ENCODE results near the gene METTL15. TPM values are rescaled to one million over a fixed set of nuclear protein-coding genes. Genes with fewer than 3 reads are reported as not detected.
"Not testable (repeated sequence)": the region's sequence is repeated elsewhere in the genome, so short reads cannot be mapped to it uniquely, and the experiment has no call there.

Gene METTL15
- total RNA-seq, 2 experiments from 2014 or later: 15.8 to 16.7 TPM

DNA sequence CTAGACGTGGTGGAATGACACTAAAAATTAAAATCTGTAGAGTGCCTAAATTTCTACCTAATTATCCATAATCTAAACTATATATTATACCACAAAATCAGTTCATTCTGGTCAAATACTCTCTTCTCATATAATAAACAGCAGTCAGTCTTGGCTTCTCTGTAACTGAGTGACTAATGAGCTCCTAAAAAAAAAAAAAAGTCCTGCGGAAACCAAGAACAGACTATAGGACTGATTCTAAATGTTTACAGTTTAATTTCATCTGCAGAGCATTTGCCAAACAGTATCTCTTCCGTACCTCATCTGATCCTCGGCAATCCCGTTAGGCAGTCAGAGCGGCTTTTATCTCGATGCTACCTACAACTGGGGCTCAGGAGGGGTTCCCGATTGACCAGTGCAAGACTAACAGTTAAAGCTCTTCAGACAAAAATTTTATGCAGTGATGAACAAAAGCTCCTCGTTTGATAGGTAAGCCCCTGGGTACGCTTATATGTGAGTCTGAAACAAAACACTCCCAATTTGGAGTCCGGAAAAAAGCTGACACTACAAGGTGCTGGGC lies 918 bp upstream of the METTL15 start:
- CTCF ChIA-PET: no interaction called here
- POLR2A ChIA-PET: interaction anchor here (1.2 kb wide), 1 partner anchor 27 kb away, joined by 4 read pairs; no protein-coding TSS in a partner anchor

DNA sequence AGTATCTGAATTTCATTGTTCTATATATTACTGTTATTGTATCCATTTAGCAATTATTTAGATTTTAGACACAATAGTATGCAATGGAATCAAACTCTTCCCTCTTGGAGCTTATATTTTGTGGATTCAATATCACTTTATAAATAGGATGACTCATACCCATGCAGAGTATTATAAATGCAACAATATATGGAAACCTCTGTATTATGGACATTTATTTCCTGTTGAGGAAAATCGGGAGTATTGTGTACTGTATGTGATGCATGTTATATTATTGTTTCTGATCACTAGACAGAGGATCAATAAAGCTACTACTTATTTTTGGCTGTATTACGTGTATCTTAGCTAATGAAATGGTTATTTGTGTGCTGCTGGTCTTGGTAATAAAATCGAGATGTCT lies 770 bp downstream of the METTL15 start:
- CTCF ChIA-PET: no interaction called here
- POLR2A ChIA-PET: no interaction called here

DNA sequence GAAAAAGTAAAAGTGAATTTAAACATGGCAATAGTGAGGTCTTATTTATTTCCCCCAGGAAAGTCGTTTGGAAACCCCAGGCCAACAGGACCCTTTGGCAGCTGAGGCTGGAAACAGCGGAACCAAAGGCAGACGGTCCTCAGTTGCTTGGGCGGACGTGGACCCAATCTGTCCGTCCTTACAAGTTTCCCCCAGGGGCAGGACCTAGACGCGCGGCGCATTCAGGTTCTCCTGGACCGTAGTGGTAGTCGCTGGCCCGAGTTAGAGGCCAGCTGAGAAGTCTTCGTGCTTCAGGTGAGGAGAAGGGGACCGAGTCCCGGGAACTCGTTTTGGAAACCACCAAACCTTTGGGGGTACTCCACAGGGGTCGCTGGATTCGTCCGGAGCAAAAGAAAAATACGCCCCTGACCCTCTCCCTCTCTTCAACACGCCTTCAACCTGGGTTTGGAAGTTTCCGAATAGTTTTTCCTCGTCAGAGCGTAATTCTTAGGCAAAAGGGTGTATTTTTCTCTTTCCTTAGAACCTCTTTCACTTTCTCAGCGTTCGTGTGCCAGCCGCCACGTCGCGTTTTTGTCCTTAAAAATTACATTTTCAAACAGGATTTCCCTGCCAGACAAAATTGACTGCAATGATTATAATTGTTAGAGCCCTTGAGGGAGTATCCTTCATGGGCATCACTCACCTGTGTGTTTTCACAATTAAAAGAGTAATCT lies 2.1 kb downstream of the METTL15 start:
- ChIA-PET CTCF (no interaction called here), POLR2A (no interaction called here)

DNA sequence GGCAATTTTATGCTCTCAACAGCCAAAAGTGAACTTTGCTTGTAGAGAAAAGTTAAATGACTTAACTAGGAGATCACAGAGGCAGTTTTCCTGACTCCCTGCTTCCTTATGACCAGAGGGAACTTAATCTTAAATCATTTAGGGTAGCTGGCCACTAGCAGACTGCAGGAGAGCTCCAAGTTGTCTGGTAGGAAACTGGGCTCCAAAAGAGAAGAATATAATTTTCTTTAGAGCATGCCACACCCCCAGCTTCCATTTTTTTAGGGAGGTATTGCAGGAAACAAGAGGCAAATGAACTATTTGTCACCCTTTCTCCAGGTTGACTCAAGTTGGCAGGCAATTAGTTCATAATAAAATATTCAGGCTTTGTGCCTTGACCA lies 2.6 kb downstream of the METTL15 start:
- ChIA-PET POLR2A (no interaction called here), CTCF (no interaction called here)

DNA sequence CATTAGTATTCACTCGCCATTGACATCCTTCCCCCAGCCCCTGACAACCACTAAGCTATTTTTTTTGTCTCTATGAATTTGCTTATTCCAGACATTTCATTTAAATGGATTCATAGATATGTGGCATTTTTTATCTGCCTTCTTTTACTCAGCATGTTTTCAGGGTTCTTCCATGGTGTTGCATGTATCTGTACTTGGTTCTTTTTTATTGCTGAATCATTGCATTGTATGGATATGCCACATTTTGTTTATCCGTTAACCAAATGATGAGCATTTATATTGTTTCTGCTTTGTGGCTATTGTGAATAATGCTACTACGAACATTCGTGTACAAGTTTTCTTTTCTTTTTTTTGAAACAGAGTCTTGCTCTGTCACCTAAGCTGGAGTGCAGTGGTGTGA lies 5.9 kb downstream of the METTL15 start:
- CTCF ChIA-PET: interaction anchor here (0.6 kb wide), 1 partner anchor 56 kb away, joined by 4 read pairs; no protein-coding TSS in a partner anchor
- POLR2A ChIA-PET: no interaction called here

DNA sequence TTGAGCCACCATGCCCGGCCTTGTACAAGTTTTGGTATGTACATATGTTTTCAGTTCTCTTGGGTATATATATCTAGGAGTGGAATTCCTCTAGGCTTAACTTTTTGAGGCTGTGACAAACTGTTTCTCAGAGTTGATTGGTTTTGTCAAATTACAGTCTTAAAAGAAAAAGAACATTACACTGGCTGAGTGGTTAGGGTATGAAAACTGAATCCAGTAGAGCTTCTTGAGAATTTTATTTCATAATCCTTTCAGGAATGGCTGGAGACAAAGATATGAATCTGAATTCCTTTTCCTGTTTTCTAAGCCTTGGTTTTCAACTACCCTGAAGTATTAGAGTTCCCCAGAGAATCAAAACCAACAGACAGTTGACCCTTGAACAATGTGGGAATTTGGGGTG lies 6.5 kb downstream of the METTL15 start:
- CTCF ChIA-PET: interaction anchor here (0.6 kb wide), 1 partner anchor 570 kb away, joined by 3 read pairs; no protein-coding TSS in a partner anchor
- POLR2A ChIA-PET: no interaction called here

DNA sequence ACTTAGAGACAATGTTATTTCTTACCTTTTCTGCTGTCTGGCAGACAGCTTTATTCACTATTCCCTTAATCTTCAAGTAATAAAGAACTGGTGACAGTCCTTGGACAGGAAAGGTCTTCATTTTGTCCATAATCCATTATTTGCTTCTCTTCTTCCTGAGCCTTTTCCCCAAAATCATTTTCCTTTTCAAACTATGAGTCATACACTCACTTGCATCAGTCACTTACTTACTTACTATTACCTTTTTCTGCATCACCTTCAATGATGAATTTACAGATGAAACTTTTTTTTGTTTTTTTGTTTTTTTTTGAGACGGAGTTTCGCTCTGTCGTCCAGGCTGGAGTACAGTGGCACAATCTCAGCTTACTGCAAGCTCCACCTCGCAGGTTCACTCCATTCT lies 9.5 kb downstream of the METTL15 start:
- POLR2A ChIA-PET: no interaction called here
- CTCF ChIA-PET: no interaction called here

DNA sequence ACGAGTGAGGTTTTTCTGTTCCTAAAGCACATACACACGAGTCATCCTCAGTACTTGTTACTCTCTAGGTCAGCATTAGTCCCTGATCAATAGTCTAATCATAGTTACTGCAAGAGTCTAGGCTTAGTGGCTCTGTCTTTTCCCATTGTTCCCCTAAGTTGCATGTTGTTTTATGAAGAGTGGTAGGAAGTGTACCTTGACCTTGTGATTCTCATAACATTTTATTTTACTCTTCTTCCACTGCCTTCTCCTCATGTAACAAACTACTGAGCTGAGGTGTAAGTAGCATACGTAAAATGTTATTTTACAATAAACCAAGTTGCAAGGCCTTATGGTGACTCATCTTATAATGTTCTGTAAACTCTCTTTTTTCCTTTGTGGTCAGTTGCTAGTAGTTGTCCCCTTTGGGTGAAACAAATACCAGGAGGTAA lies 15.0 kb downstream of the METTL15 start:
- CTCF ChIA-PET: no interaction called here
- POLR2A ChIA-PET: no interaction called here

DNA sequence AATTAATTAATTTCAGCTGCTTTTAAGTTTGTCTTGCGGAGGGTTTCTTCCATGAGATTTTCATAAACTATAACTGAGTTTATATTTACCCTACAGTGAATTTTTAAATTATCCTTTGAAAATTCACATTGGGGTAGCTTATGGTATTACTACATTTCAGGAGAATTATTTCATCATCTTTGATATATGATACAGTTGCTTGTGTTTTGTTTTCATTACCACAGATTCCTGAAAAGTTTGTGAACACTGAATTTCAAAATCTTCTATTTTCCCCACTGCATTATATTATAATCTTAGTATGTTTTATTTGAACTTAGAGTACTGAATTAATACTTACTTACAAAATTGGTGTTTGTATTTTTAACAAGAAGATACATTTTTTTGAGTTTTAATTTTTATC lies 24.4 kb downstream of the METTL15 start:
- CTCF ChIA-PET: no interaction called here
- POLR2A ChIA-PET: no interaction called here

DNA sequence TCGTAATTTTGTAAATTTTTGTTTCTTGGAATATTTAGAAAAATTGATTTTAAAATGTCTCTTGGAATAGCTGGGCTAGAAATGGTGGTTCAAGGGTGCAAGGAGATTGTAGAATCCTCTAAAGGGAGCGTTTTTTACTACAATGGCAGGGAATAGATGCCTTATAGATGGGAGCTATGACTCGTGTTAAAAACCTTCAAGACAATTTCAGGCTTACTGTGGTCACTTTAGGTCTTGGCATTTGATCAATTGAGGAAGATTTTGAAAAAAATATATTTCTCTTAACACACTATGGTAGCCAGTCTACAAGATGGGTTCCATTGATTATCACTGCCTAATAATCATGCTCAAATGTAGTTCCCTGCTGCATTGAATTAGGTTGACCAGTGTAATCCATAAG lies 25.0 kb downstream of the METTL15 start:
- POLR2A ChIA-PET: no interaction called here
- CTCF ChIA-PET: no interaction called here

DNA sequence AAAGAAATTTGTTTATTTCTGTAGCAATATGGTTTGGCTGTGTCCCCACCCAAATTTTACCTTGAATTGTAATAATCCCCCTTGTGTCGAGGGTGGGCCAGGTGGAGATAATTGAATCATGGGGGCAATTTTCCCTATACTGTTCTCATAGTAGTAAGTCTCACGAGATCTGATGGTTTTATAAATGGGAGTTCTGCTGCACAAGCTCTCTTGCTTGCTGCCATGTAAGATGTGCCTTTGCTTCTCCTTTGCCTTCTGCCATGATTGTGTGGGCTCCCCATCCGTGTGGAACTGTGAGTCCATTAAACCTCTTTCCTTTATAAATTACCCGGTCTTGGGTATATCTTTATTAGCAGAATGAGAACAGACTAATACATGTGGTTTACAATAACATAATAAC lies 28.0 kb downstream of the METTL15 start:
- CTCF ChIA-PET, POLR2A ChIA-PET: not testable (repeated sequence)

DNA sequence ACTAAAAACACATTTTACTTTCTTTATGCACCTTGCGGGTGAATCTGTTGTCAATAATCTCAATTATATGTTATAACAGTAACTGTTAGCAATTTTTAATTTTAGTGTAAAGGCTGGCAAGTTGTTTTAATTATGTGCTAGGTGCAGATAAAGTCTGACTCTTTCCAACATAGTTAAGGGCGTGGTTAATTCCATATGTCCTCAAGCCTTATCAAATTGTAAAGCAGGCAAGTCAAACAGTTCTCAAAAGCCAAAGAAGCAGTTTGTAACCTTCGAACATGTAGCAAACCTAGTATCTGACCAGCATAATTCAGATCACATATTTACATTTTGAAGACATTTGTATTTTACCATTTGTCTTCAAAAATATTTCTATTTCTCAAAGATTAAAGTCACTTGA lies 29.2 kb downstream of the METTL15 start:
- POLR2A ChIA-PET: no interaction called here

DNA sequence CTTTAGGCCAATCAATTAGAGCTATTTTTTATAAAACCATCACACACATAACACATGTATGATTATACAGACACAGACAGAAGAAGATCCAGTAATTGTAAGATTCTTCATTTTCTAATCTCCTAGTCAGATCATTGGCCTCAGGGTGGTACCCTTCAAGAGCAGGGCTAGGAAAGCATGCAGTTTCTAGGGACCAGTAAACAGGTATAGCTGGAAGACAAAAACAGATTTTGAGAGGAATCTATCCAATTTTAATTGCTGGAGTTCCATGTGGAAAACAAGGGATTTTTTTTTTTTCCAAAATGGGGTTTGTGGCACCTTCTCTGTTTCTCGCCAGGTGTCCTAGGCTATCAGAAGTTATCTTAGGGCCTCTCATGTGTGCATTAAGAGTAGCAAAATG lies 29.6 kb downstream of the METTL15 start:
- CTCF ChIA-PET: no interaction called here
- POLR2A ChIA-PET: no interaction called here

More for the DNA sequence above, 29.2 kb downstream of the METTL15 start:
- CTCF ChIA-PET: no interaction called here

DNA sequence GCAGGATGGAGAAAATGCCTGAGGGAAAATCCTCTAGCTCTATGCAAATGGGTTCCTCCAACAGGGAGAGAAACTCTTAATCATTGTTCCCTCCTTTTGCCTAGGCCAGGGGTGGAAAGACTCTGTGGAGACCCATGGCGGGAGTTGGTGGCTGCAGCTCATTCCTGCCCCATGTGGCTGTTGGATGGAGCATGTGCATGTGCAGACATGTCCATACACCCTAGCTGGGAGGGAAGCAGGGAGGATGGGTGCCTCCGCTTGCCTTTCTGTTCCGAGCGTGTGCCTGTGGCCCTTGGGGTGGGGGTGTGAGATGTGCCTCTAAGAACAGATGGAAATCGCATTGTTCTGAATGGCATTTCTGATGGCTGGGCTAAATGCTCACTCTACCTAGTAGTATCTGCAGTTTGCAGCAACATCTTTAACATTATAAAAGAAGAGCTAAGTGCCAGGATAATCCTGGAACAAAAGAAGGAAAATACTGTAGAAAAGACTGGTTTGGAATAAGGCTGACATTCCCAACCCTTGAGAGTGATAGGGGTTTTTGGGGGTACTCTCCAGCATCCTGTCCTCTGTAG lies 31.7 kb downstream of the METTL15 start:
- CTCF ChIA-PET: no interaction called here
- POLR2A ChIA-PET: no interaction called here

DNA sequence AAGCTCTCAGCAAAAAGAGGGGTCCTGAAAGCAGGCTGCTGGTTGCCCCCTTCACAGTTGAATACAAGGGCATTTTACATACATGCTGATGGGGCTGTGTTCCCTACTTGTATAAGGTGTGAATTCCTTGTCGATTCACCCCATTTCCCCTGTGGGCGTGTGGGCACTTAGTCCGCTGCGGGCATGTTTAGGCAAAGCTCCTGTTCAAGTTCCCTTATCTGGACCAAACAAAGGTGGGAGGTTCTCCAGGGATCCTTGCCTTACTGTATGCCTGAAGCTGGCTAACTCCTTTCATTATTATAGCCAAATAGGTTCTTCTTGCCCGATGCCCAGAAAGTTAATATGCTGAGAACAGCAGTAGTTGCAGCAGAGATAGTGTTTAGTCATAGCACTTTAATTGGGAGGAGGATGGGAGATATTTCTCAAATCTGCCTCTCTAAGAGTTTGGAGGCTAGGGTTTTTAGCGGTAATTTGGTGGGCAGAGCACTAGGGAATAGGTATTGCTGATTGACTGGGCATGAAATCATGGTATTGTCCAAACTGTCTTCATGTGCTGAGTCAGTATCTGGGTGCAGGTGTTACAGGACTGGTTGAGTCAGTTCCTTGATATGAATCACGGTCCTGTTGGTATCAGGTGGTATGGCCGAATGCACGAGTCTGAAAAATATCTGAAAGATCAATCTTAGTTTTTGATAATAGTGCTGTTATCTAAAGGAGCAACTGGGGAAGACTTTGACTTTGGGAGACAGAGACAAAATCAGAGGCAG lies 32.7 kb downstream of the METTL15 start:
- ChIA-PET CTCF (no interaction called here), POLR2A (no interaction called here)

DNA sequence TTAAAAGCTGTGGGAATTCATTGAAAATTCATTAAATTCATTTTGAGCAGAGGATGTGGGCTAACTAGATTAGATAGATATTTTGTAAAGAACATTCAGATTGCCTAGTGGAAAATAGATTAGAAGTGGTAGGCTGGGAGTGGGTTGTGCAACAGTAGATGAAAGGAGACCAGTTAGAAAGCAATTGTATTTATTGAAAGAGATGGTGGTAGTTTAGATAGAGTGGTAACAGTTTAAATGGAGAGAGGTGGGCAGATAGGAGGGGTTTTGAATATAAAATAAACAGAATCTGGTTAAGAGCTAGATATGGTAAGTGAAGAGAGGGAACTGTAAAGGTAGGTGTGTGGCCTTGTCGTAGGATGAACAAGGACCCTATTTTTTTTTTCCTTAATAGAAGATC lies 34.5 kb downstream of the METTL15 start:
- ChIA-PET POLR2A (no interaction called here), CTCF (no interaction called here)

DNA sequence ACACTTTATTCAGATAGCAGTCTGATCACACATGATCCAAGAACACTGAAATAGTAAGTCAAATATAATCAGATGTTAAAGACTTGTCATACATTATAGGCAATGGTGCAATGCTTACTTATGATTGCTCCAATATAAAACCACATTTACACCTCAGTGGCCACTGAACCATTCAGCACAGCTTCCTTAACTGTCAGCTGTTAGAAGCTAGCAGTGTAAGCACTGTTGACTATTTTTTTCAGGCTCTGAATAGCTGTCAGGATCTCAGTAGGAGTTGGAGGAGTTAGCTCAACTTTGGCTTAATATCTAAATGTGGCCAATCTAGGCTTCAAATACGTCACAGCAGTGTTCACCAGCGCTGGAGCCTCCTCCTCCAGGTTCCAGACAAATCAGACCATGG lies 36.6 kb downstream of the METTL15 start:
- CTCF ChIA-PET: no interaction called here

DNA sequence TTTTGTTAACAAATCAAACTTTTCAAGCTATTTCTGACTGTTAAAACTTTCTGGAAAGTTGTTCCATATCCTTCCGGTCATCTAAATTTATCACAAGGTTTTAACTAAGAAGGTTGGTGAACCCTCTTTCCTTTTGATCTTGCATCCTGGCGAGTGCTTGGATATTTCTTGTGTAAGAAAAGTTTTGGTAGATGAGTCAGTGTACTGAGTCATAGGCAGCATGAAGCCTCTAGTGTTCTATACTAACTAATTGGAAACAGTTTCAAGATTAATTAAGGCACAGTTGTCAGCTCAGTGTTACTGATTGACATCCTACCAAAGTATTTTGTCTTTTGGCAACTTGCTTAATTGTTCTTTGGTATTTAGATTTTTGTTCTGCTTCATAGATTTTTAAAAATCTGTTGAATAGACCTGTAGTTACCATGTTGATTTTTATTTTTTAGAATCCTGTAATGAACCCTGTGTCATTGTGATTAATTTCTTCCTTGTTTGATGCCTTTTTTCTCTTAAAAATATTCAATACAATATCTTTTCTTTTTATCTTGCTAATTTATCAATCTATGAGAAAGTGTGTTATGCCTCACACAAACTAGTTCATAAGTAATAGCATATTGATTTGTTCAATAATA lies 38.0 kb downstream of the METTL15 start:
- ChIA-PET CTCF (no interaction called here), POLR2A (no interaction called here)

More for the DNA sequence above, 36.6 kb downstream of the METTL15 start:
- POLR2A ChIA-PET: no interaction called here

DNA sequence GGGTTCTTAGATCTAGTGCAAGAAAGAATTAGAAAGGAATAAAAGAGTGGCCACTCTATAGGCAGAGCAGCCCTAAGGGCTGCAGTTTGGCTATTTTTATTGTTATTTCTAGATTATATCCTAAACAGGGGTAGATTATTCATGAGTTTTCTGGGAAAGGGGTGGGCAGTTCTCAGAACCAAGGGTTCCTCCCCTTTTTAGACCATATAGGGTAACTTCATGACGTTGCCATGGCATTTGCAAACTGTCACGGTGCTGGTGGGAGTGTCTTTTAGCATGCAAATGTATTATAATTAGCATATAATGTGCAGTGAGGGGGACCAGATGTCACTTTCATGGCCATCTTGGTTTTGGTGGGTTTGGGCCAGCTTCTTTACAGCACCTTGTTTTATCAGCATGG lies 44.6 kb downstream of the METTL15 start:
- CTCF ChIA-PET: no interaction called here
- POLR2A ChIA-PET: no interaction called here

DNA sequence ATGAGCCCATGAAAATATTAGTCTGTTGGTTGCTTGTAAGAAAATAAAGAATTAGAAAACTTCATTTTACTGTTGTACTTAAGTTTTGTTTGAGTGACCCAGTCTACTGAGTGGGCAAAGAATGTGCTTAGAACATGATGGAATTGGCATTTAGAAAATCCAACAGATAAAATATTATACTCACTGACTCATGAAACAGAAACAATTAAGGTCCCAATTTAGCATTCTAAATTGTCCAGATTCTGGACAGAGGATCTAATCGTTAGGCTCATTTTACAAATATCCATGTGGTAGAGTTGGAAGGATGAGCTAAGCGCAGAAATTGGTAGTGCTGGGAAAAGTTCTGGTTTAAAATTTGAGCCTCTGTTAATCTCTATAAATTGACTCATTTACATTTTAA lies 45.4 kb downstream of the METTL15 start:
- ChIA-PET CTCF (no interaction called here), POLR2A (no interaction called here)

DNA sequence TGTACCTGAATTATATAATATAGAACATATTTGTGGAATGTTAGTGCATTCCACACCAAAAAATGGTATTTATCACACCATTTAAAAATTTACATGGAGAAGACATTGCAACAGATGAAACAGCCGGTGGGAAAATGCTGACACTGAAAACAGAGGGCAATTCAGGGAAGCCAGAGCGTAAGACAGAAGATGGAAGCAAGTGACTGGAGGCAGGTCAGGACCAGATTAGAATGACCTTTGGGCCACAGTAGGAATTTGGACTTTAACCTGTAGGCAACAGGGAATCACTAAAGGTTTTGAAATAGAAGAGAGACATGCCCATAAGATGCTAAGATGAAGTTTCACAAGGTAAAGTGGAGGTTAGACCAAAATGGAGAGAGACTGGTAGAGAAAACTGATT lies 60.5 kb downstream of the METTL15 start:
- ChIA-PET CTCF (no interaction called here), POLR2A (no interaction called here)
